Left forelimb (tissue), 1 donor: ENCODE measurements around the gene EDN1.

Source experiments
- DNase-seq: peaks from one replicate; pipeline ENCODE4 v3.0.0-alpha.2; 2018; ENCODE audit warnings: low spot score

EDN1 gene

GRCh38 chr6:12270551-12271230 is 19.5 kb upstream of the EDN1 start:
- DNase-seq = no peak

- no peak for DNase-seq
Measured at GRCh38 chr6:12271594-12271993, 18.6 kb upstream of the EDN1 start.

GRCh38 chr6:12271997-12272396 is 18.2 kb upstream of the EDN1 start:
- no peak for DNase-seq

GRCh38 chr6:12275107-12275506 is 15.1 kb upstream of the EDN1 start:
- no peak for DNase-seq

GRCh38 chr6:12276930-12277315 is 13.2 kb upstream of the EDN1 start:
- DNase-seq = no peak

GRCh38 chr6:12277386-12277785 is 12.8 kb upstream of the EDN1 start:
- DNase-seq = no peak

GRCh38 chr6:12278915-12279314 is 11.2 kb upstream of the EDN1 start:
- DNase-seq = no peak

- no peak for DNase-seq
Measured at GRCh38 chr6:12279322-12280091, 10.7 kb upstream of the EDN1 start.

- no peak for DNase-seq
Measured at GRCh38 chr6:12280458-12280857, 9.7 kb upstream of the EDN1 start.

GRCh38 chr6:12280902-12281301 is 9.3 kb upstream of the EDN1 start:
- no peak for DNase-seq

- DNase-seq = no peak
Measured at GRCh38 chr6:12283904-12284303, 6.3 kb upstream of the EDN1 start.

GRCh38 chr6:12286373-12287110 is 3.6 kb upstream of the EDN1 start:
- DNase-seq = no peak

GRCh38 chr6:12288211-12288618 is 1.9 kb upstream of the EDN1 start:
- no peak for DNase-seq

GRCh38 chr6:12288914-12289313 is 1.2 kb upstream of the EDN1 start:
- DNase-seq = no peak

GRCh38 chr6:12289365-12289919 is 719 bp upstream of the EDN1 start:
- DNase-seq = no peak

GRCh38 chr6:12291071-12291838 is 1.1 kb downstream of the EDN1 start:
- DNase-seq = no peak

- no peak for DNase-seq
Measured at GRCh38 chr6:12291839-12292604, 1.9 kb downstream of the EDN1 start.

- DNase-seq = no peak
Measured at GRCh38 chr6:12293235-12293930, 3.2 kb downstream of the EDN1 start.

- no peak for DNase-seq
Measured at GRCh38 chr6:12293931-12294807, 4.0 kb downstream of the EDN1 start.
